Loucy (cell line): ENCODE data around the gene RGS3.
A peak's percentile ranks its signal among the peaks of the same experiment; 100 is the strongest.

ENCODE experiments used
- H2AFZ ChIP-seq: fragments of 200-600 bp; sonication (generic); 2 replicates; pipeline ENCODE4 v1.6.0; 2016; ENCODE audit warnings: antibody characterized with exemption, mild to moderate bottlenecking, low read length, moderate library complexity
- H3F3A ChIP-seq: fragments of 200-600 bp; 2 replicates; pipeline ENCODE4 v1.6.0; 2016; ENCODE audit warnings: antibody characterized with exemption, low read depth, mild to moderate bottlenecking
- H3K27me3 ChIP-seq: fragments of 200-600 bp; sonication (generic); 2 replicates; pipeline ENCODE4 v1.6.1; 2014; ENCODE audit warnings: low read length, mild to moderate bottlenecking; ENCODE audit not compliant: insufficient read depth, poor library complexity, severe bottlenecking
- H3K36me3 ChIP-seq: fragments of 200-600 bp; sonication (generic); 2 replicates; pipeline ENCODE4 v1.6.1; 2016; ENCODE audit warnings: low read length; ENCODE audit not compliant: insufficient read depth
- H3K4me1 ChIP-seq: fragments of 200-600 bp; sonication (generic); 2 replicates; pipeline ENCODE4 v1.5.1; 2014; ENCODE audit warnings: low read length, mild to moderate bottlenecking; ENCODE audit not compliant: insufficient read depth, poor library complexity, severe bottlenecking
- H3K4me2 ChIP-seq: fragments of 200-600 bp; sonication (generic); 2 replicates; pipeline ENCODE4 v1.6.0; 2014; ENCODE audit warnings: antibody characterized with exemption, low read length, low read depth, mild to moderate bottlenecking; ENCODE audit not compliant: poor library complexity, severe bottlenecking
- H3K4me3 ChIP-seq: fragments of 200-600 bp; sonication (generic); 2 replicates; pipeline ENCODE4 v1.5.1; 2014; ENCODE audit warnings: low read length, mild to moderate bottlenecking, mixed read lengths; ENCODE audit not compliant: poor library complexity, severe bottlenecking
- H3K79me2 ChIP-seq: fragments of 200-600 bp; sonication (generic); 2 replicates; pipeline ENCODE4 v1.6.1; 2014; ENCODE audit warnings: low read length; ENCODE audit not compliant: insufficient read depth
- H3K9ac ChIP-seq: fragments of 200-600 bp; sonication (generic); 2 replicates; pipeline ENCODE4 v1.6.0; 2014; ENCODE audit warnings: mild to moderate bottlenecking, low read depth, low read length, moderate library complexity; ENCODE audit not compliant: poor library complexity, severe bottlenecking
- H3K9me2 ChIP-seq: fragments of 200-600 bp; sonication (generic); replicated peaks from 2 replicates; pipeline ENCODE4 v1.6.1; 2016; ENCODE audit warnings: low read depth, low read length, mixed read lengths
- H3K9me3 ChIP-seq: fragments of 200-600 bp; sonication (generic); 2 replicates; pipeline ENCODE4 v1.6.1; 2014; ENCODE audit warnings: mild to moderate bottlenecking, antibody characterized with exemption, low read length, low read depth; ENCODE audit not compliant: insufficient read depth
- H4K20me1 ChIP-seq: fragments of 200-600 bp; sonication (generic); 2 replicates; pipeline ENCODE4 v1.6.0; 2014; ENCODE audit warnings: antibody characterized with exemption, low read length, mild to moderate bottlenecking; ENCODE audit not compliant: insufficient read depth, poor library complexity, severe bottlenecking
- CTCF ChIP-seq: fragments of 200-600 bp; sonication (generic); conservative IDR thresholded peaks from 2 replicates; pipeline ENCODE4 v1.5.1; 2014; ENCODE audit warnings: mild to moderate bottlenecking, antibody characterized with exemption, low read length
- EZH2phosphoT487 ChIP-seq: fragments of 200-600 bp; IDR thresholded peaks from 2 replicates; pipeline ENCODE4 v1.6.1; 2018; ENCODE audit warnings: antibody characterized with exemption, mild to moderate bottlenecking, moderate library complexity, borderline replicate concordance

Gene RGS3

GRCh38 chr9:113477661-113478060 lies 14.1 kb downstream of the RGS3 start:
- no peaks in the 10 kb centered on the region for H3F3A ChIP-seq
- no peak overlapping the region for H2AFZ ChIP-seq
- H3K4me2 ChIP-seq = no peak overlapping the region
- peaks cover 19% of the 10 kb centered on the region for H3K4me1 ChIP-seq
- H3K9me2 ChIP-seq = no peaks in the 10 kb centered on the region
- no peaks in the 10 kb centered on the region for H3K79me2 ChIP-seq
- no peaks in the 10 kb centered on the region for H3K36me3 ChIP-seq
- H3K4me3 ChIP-seq = no peak overlapping the region
- no peak overlapping the region for H3K9ac ChIP-seq
- H4K20me1 ChIP-seq = no peaks in the 10 kb centered on the region
- H3K27me3 ChIP-seq = no peaks in the 10 kb centered on the region
- H3K9me3 ChIP-seq = no peaks in the 10 kb centered on the region
- TF ChIP-seq EZH2phosphoT487 (no peak), CTCF (no peak)

- Histone ChIP-seq H3K36me3 (no peaks in the 10 kb centered on the region), H3K9me2 (no peaks in the 10 kb centered on the region), H3K9me3 (no peaks in the 10 kb centered on the region), H3K4me1 (peaks cover 19% of the 10 kb centered on the region), H2AFZ (no peak overlapping the region), H4K20me1 (no peaks in the 10 kb centered on the region), H3K9ac (no peak overlapping the region), H3K4me3 (no peak overlapping the region), H3F3A (no peaks in the 10 kb centered on the region), H3K27me3 (no peaks in the 10 kb centered on the region), H3K79me2 (no peaks in the 10 kb centered on the region), H3K4me2 (peak overlapping the region; percentile 16)
- no peak for TF ChIP-seq EZH2phosphoT487
- TF ChIP-seq CTCF = no peak
These were observed 15.7 kb downstream of the RGS3 start for GRCh38 chr9:113479174-113479621.

- no peak overlapping the region for H3K4me2 ChIP-seq
- no peaks in the 10 kb centered on the region for H3K36me3 ChIP-seq
- H3K4me3 ChIP-seq = no peak overlapping the region
- no peak overlapping the region for H3K9ac ChIP-seq
- no peak overlapping the region for H2AFZ ChIP-seq
- H3K9me3 ChIP-seq = no peaks in the 10 kb centered on the region
- no peaks in the 10 kb centered on the region for H3K9me2 ChIP-seq
- no peaks in the 10 kb centered on the region for H4K20me1 ChIP-seq
- H3K79me2 ChIP-seq = no peaks in the 10 kb centered on the region
- TF ChIP-seq CTCF (no peak), EZH2phosphoT487 (no peak)
- peaks cover 19% of the 10 kb centered on the region for H3K4me1 ChIP-seq
- no peaks in the 10 kb centered on the region for H3F3A ChIP-seq
- no peaks in the 10 kb centered on the region for H3K27me3 ChIP-seq
These were observed 17.1 kb downstream of the RGS3 start for GRCh38 chr9:113480612-113481011.
